PC-3 (cell line): Measurements from ENCODE around the gene DNAJA2.

Experiments used
- CTCF ChIP-seq: fragments of 300-600 bp; sonication (generic); conservative IDR thresholded peaks from 2 replicates; pipeline ENCODE4 v1.5.1; 2017; ENCODE audit warnings: antibody characterized with exemption, low read depth, mild to moderate bottlenecking, low read length
- EZH2 ChIP-seq: fragments of 300-600 bp; sonication (generic); IDR thresholded peaks from one replicate; pipeline ENCODE4 v1.6.1; 2017; ENCODE audit warnings: antibody characterized with exemption, mild to moderate bottlenecking, low read length; ENCODE audit not compliant: unreplicated experiment
- EZH2phosphoT487 ChIP-seq: fragments of 300-600 bp; sonication (generic); IDR thresholded peaks from 2 replicates; pipeline ENCODE4 v1.6.1; 2018; ENCODE audit warnings: mild to moderate bottlenecking, antibody characterized with exemption, low read length, borderline replicate concordance

- TF ChIP-seq CTCF (no peak), EZH2 (no peak), EZH2phosphoT487 (no peak)
These were observed 11.8 kb downstream of the DNAJA2 start for GRCh38 chr16:46961373-46962353.
